Thyroid gland (tissue), 4 donors: Measurements from ENCODE around the gene TMA7B. TPM values are rescaled to one million over a fixed set of nuclear protein-coding genes. Genes with fewer than 3 reads are reported as not detected.

Source experiments
- DNase-seq, 2 donors: peaks; one replicate each; pipeline ENCODE4 v3.0.0-alpha.2; 2019
- H3K27ac ChIP-seq, 3 donors: fragments of 200-600 bp; sonication (generic); 1 replicate in 2 of 3; 2 replicates in 1 of 3; pipeline ENCODE4 v1.5.1; 2016 to 2019; ENCODE audit warnings: mild to moderate bottlenecking in 1 of 3, moderate library complexity in 1 of 3
- H3K27me3 ChIP-seq: fragments of 200-600 bp; sonication (generic); one replicate; pipeline ENCODE4 v1.5.1; 2019
- H3K36me3 ChIP-seq, 2 donors: fragments of 200-600 bp; sonication (generic); one replicate each; pipeline ENCODE4 v1.5.1; 2016 to 2019
- H3K4me1 ChIP-seq, 2 donors: fragments of 200-600 bp; sonication (generic); one replicate each; pipeline ENCODE4 v1.5.1; 2017 to 2019
- H3K4me3 ChIP-seq, 3 donors: fragments of 200-600 bp; sonication (generic); replicated peaks in 1 of 3; 1 replicate in 2 of 3; 2 replicates in 1 of 3; pipeline ENCODE4 v1.5.1; 2016; ENCODE audit warnings: mild to moderate bottlenecking in 1 of 3
- H3K9me3 ChIP-seq: fragments of 200-600 bp; sonication (generic); one replicate; pipeline ENCODE4 v1.5.1; 2017
- CTCF ChIP-seq, 6 experiments: fragments of 200-600 bp in 3 of 6; fragments of 450-650 bp in 3 of 6; sonication (generic) in 3 of 6; IDR thresholded peaks; one replicate each; pipeline ENCODE4 v1.5.1; 2016 to 2019; ENCODE audit warnings: antibody characterized with exemption in 6 of 6, mild to moderate bottlenecking in 2 of 6, inconsistent platforms in 1 of 6, moderate library complexity in 1 of 6
- POLR2A ChIP-seq, 2 donors: fragments of 450-650 bp; IDR thresholded peaks; one replicate each; pipeline ENCODE4 v1.6.1; 2017; ENCODE audit warnings: antibody characterized with exemption in 2 of 2, mild to moderate bottlenecking in 2 of 2, moderate library complexity in 1 of 2
- WGBS, 2 donors: methylation state at CpG; one replicate each; pipeline ENCODE4 v1.1.5; 2017; 5-methylcytosine and 5-hydroxymethylcytosine counted together
- intact Hi-C: fragments of 100-400 bp; cut with DNase I; formaldehyde crosslinking; loops from one replicate; pipeline ENCODE4 v1.15.1; 2023
- total RNA-seq, 4 donors: library from RNA; depleted of rRNA; stranded (reverse); fragments of >200 nt; gene quantifications; one replicate each; pipeline ENCODE4 v1.2.3, GENCODE V29; 2016

The TMA7B gene
- under 1 TPM in 1 of 4 donors, not detected in 3; 0.59 TPM for total RNA-seq

- no peak within 1 kb of the TSS for H3K4me3 ChIP-seq
- no peak for DNase-seq
- H3K27me3 ChIP-seq, result no peaks in the 10 kb centered on the region
- peaks cover 6 to 8% of the 10 kb centered on the region in 2 donors for H3K4me1 ChIP-seq
- H3K36me3 ChIP-seq, result no peaks in the 10 kb centered on the region
- no peaks in the 10 kb centered on the region for H3K9me3 ChIP-seq
- intact Hi-C loops, result no loop called here
- TF ChIP-seq POLR2A (IDR thresholded peaks at IDR 0.05), result no peak
- TF ChIP-seq CTCF (IDR thresholded peaks at IDR 0.05), result no peak
- WGBS, 2 donors, result 79 to 84% methylated on average over 14 of the region's 14 CpGs
- no peak within 1 kb of the TSS for H3K27ac ChIP-seq
Measured at GRCh38 chr22:39959640-39960447, at the start of gene TMA7B. Gene TMA7B, plus strand, starts transcription at chr22:39960397. Its CDS starts 3,978 bp downstream, at chr22:39964375.

DNA sequence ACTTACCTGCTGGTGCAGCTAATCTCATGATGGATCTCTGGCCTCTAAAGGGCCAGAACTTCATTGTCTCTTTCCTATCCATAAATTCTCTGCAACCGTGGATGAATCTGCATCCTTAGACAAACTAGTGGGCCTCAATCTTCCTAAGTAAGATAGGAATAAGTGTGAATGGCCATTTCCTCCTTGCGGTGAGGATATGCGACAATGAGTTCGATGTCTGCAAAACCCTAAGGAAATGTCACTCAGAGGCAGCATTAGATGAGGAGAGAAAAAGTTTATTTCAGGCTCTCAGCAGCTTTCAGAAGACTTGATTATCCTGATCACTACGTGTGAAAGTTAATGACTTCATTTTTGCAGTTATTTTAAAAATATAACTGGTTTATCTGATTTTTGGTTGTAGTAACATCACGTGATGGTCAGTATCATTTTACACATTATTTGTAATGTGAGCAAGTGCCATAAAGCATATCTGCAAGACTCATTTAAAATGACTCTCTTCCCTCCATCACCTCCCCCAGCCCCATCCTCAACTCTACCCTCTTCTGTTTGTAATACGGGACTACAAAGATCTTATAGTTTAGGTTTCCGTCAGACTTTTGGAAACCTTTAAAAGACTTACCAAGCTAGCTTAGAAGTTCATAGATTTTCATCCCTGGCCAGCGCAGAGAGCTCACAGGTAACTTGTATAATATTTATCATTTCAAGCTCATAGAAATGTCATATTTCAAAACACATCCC is 49.2 kb upstream of the TMA7B start:
- H3K4me3 ChIP-seq, result no peak overlapping the region
- peaks cover 33 to 38% of the 10 kb centered on the region in 2 donors for H3K4me1 ChIP-seq
- intact Hi-C loops, result no loop called here
- H3K36me3 ChIP-seq, result no peaks in the 10 kb centered on the region
- H3K27ac ChIP-seq, result no peak overlapping the region
- H3K9me3 ChIP-seq, result no peaks in the 10 kb centered on the region
- 75 to 84% methylated on average over 9 of the region's 9 CpGs for WGBS, 2 donors
- DNase-seq, result no peak
- no peaks in the 10 kb centered on the region for H3K27me3 ChIP-seq
- no peak for TF ChIP-seq CTCF (IDR thresholded peaks at IDR 0.05)
- TF ChIP-seq POLR2A (IDR thresholded peaks at IDR 0.05), result no peak

DNA sequence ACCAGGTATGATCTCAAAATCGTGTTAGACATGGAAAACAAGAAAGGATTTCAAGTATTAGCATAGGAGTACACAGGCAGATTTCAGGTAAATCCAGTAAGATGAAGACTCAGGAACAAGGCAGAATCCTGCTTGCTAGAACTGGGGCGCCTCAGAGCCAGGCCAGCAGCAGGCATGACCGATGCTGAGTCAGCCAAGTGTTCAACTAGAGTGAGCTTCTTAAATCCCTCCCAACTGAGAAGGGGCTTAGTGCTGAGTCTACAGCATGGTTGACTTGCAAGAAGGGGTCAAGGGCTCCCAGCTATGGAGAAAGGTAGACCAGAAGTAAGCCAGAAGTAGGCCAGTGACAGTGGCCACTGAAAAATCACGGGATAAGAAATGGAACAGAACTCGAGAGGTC is 46.9 kb upstream of the TMA7B start:
- Histone ChIP-seq H3K27me3 (no peaks in the 10 kb centered on the region), H3K4me1 (peaks cover 49 to 55% of the 10 kb centered on the region in 2 donors), H3K36me3 (no peaks in the 10 kb centered on the region), H3K27ac (peak overlapping the region; percentile 25 to 78 (median 62)), H3K4me3 (no peak overlapping the region), H3K9me3 (no peaks in the 10 kb centered on the region)
- intact Hi-C loops, result no loop called here
- no peak for TF ChIP-seq POLR2A (IDR thresholded peaks at IDR 0.05)
- no peak for TF ChIP-seq CTCF (IDR thresholded peaks at IDR 0.05)
- peak; percentile 63 to 67 for DNase-seq
- WGBS, 2 donors, result 63 to 72% methylated on average over 5 of the region's 5 CpGs

DNA sequence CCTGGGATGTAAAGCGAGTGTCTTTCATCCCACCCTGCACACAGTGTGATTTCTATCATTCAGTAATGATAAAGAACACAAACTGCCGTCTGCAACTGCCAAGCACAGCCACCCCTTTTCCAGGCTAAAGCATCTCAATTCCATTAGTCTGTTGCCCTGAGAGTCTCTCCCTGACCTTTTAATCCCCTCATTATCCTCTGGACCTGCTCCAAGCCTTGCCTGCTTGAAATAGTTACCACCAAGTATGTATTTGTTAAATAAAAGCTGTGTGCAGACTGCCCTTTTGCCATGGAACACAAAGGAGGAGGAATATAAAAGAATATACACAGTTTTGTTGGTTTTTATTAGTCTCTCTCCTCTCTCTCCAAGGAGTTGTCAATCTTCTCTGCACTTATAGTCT is 46.3 kb upstream of the TMA7B start:
- Histone ChIP-seq H3K36me3 (no peaks in the 10 kb centered on the region), H3K27ac (peak overlapping the region; percentile 25 to 78 (median 62)), H3K27me3 (no peaks in the 10 kb centered on the region), H3K9me3 (no peaks in the 10 kb centered on the region), H3K4me1 (peaks cover 50 to 55% of the 10 kb centered on the region in 2 donors), H3K4me3 (no peak overlapping the region)
- intact Hi-C loops, result no loop called here
- WGBS, 2 donors, result 63 to 71% methylated on average over 2 of the region's 2 CpGs
- no peak for DNase-seq
- no peak for TF ChIP-seq CTCF (IDR thresholded peaks at IDR 0.05)
- TF ChIP-seq POLR2A (IDR thresholded peaks at IDR 0.05), result no peak

GRCh38 chr22:39914584-39914983 is 45.6 kb upstream of the TMA7B start:
- no peaks in the 10 kb centered on the region for H3K36me3 ChIP-seq
- H3K9me3 ChIP-seq, result no peaks in the 10 kb centered on the region
- 90 to 92% methylated on average over 9 of the region's 9 CpGs for WGBS, 2 donors
- no peak overlapping the region for H3K4me3 ChIP-seq
- H3K4me1 ChIP-seq, result peaks cover 43 to 55% of the 10 kb centered on the region in 2 donors
- intact Hi-C loops, result no loop called here
- TF ChIP-seq POLR2A (IDR thresholded peaks at IDR 0.05) (no peak), CTCF (IDR thresholded peaks at IDR 0.05) (no peak)
- DNase-seq, result no peak
- peak overlapping the region; percentile 57 to 78 (median 62) for H3K27ac ChIP-seq
- H3K27me3 ChIP-seq, result no peaks in the 10 kb centered on the region
